ENCODE data around the gene SPNS1.
"Not testable (repeated sequence)": the region's sequence is repeated elsewhere in the genome, so short reads cannot be mapped to it uniquely, and the experiment has no call there.

The SPNS1 gene, protein sequence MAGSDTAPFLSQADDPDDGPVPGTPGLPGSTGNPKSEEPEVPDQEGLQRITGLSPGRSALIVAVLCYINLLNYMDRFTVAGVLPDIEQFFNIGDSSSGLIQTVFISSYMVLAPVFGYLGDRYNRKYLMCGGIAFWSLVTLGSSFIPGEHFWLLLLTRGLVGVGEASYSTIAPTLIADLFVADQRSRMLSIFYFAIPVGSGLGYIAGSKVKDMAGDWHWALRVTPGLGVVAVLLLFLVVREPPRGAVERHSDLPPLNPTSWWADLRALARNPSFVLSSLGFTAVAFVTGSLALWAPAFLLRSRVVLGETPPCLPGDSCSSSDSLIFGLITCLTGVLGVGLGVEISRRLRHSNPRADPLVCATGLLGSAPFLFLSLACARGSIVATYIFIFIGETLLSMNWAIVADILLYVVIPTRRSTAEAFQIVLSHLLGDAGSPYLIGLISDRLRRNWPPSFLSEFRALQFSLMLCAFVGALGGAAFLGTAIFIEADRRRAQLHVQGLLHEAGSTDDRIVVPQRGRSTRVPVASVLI

DNA sequence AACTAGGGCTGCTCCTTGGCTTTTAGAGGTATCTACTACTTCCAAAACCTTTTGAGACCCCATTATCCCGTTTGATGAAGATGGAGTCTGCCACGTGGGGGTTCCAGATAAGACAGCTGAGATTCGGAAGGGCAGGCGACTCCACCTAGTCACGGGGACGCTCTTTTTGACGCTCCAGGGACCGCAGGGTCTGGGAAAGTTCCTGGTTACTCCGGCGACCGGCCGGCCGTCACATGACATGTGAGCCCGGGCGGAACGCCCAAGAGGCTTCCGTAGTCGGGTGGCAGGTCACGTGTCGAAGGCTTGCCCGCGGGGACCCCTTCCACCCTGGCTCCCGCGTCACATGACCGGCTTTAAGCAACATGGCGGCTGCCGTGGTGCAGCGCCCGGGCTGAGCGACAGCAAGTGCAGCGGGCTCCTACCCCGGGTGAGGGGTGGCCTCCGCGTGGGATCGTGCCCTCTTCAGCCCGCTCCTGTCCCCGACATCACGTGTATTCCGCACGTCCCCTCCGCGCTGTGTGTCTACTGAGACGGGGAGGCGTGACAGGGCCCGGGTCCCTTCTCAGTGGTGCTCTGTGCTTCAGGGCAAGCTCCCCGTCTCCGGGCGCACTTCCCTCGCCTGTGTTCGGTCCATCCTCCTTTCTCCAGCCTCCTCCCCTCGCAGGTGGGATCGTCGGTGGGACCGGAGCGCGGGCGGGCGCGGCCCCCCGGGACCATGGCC lies at the start of gene SPNS1:
Gene SPNS1 (plus strand): TSS at position 342 of the 721 bp plus-strand sequence. CDS start 374 bp downstream, at position 716.
- DNase-seq: peak; percentile 93

DNA sequence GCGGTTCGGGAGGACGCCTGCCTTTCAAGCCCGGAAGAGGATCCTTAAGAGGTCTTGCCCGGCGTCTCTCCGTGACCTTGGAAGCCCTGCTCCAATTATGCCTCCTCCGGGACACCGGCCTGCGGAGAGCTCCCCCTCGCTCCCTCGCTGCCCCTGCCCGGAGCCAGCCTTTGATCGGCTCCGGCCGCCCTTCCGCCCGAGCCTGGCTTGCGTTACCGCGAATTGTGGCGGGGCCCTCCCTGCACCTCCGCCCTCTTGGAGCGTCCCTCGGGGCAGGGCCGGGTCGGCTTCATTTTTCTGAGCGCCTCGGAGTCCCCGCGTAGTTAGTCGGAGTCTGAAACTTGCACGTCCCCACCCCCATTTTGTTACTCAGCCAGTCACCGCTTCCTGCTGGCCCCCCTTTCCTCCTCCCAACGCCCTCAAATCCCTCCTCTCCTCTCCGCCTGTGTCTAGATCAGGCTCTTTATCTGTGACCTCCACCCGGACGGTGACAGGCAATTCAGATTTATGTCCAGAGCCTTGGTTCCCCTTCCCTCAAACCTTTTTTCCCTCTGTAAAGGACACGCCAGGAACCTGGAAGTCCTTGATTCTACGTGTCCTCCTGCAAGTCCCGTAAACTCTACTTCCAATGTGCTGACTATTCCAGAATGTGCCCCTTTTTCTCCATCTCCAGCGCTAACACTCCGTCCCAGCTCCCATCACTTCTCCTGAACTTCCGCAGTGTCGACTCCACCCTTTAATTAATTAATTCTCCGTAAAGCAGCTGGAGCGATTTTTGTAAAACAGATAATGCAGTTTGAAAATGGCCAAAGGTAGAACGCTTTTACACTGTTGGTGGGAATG lies 49.0 kb upstream of the SPNS1 start:
- peak; percentile 71 for DNase-seq

- not testable (repeated sequence) for DNase-seq
These were observed 48.3 kb upstream of the SPNS1 start for GRCh38 chr16:28926284-28926683.

- no peak for DNase-seq
These were observed 46.8 kb upstream of the SPNS1 start for GRCh38 chr16:28927815-28928214.

DNA sequence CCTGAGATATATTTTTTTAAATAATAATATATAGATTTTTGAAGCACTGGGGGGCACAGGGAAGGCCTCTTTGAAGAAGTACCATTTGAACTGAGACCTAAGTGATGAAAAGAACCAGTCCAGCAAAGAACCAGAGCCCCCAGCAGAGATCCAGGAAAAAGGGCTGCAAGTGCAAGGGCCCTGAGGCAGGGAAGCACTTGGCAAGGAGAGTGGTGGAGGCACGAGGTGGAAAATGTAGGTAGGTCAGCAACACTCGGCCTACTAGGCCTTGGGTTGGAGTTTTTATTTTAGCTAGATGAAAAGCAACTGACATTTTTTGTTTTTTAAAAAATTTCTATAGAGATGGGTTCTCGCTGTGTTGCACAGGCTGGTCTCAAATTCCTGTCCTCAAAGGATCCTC lies 44.4 kb upstream of the SPNS1 start:
- DNase-seq: no peak

DNA sequence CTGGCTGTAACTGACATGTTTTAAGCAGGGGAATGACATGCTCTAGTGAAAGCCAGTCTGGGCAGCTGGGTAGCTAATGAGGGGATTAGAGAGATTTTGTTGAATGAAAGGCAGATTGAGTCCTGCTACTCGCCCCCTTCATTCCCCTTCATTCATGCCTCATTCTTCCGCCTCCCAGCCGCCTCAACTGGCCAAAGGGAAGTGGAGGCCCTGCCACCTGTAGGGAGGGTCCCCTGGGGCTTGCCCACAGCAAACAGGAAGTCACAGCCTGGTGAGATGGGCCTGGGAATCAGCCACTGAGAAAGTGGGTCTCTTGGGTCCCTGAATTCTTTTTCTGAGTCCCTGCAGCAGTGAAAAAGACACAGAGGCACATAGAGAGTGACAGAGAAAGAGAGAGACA lies 43.9 kb upstream of the SPNS1 start:
- DNase-seq: no peak

- DNase-seq: no peak
These were observed 42.8 kb upstream of the SPNS1 start, which contains the start of gene CD19 for GRCh38 chr16:28931801-28932225. TSS of gene CD19 (plus strand) at chr16:28931971. CDS start at chr16:28932001, 30 bp downstream.

DNA sequence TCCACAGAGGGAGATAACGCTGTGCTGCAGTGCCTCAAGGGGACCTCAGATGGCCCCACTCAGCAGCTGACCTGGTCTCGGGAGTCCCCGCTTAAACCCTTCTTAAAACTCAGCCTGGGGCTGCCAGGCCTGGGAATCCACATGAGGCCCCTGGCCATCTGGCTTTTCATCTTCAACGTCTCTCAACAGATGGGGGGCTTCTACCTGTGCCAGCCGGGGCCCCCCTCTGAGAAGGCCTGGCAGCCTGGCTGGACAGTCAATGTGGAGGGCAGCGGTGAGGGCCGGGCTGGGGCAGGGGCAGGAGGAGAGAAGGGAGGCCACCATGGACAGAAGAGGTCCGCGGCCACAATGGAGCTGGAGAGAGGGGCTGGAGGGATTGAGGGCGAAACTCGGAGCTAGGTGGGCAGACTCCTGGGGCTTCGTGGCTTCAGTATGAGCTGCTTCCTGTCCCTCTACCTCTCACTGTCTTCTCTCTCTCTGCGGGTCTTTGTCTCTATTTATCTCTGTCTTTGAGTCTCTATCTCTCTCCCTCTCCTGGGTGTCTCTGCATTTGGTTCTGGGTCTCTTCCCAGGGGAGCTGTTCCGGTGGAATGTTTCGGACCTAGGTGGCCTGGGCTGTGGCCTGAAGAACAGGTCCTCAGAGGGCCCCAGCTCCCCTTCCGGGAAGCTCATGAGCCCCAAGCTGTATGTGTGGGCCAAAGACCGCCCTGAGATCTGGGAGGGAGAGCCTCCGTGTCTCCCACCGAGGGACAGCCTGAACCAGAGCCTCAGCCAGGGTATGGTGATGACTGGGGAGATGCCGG lies 42.0 kb upstream of the SPNS1 start:
- no peak for DNase-seq

GRCh38 chr16:28933171-28933570 lies 41.4 kb upstream of the SPNS1 start:
- DNase-seq: no peak

DNA sequence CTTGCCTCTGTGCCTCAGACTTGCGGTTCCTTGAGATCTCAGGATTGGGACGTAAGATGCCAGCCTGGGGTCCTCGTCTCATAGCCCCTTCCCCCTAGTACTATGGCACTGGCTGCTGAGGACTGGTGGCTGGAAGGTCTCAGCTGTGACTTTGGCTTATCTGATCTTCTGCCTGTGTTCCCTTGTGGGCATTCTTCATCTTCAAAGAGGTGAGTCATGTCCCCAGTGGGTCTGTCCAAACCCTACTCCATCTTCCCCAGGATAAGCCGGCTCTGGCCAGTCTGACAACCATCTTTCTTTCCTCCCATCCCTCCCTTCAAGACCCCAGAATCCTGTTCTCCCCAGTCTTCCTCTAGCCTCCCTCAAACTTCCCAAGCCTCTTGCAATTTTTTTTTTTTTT lies 39.2 kb upstream of the SPNS1 start:
- DNase-seq: no peak

GRCh38 chr16:28935924-28936783 lies 38.4 kb upstream of the SPNS1 start:
- DNase-seq: peak; percentile 5

- DNase-seq: no peak
These were observed 37.8 kb upstream of the SPNS1 start for GRCh38 chr16:28936784-28937155.

GRCh38 chr16:28937222-28937876 lies 37.2 kb upstream of the SPNS1 start:
- no peak for DNase-seq

- DNase-seq: no peak
These were observed 35.9 kb upstream of the SPNS1 start for GRCh38 chr16:28938721-28939120.

GRCh38 chr16:28939825-28940224 lies 34.8 kb upstream of the SPNS1 start:
- DNase-seq: not testable (repeated sequence)

- no peak for DNase-seq
These were observed 31.3 kb upstream of the SPNS1 start for GRCh38 chr16:28943281-28943680.

GRCh38 chr16:28946681-28947080 lies 27.9 kb upstream of the SPNS1 start:
- DNase-seq: no peak

DNA sequence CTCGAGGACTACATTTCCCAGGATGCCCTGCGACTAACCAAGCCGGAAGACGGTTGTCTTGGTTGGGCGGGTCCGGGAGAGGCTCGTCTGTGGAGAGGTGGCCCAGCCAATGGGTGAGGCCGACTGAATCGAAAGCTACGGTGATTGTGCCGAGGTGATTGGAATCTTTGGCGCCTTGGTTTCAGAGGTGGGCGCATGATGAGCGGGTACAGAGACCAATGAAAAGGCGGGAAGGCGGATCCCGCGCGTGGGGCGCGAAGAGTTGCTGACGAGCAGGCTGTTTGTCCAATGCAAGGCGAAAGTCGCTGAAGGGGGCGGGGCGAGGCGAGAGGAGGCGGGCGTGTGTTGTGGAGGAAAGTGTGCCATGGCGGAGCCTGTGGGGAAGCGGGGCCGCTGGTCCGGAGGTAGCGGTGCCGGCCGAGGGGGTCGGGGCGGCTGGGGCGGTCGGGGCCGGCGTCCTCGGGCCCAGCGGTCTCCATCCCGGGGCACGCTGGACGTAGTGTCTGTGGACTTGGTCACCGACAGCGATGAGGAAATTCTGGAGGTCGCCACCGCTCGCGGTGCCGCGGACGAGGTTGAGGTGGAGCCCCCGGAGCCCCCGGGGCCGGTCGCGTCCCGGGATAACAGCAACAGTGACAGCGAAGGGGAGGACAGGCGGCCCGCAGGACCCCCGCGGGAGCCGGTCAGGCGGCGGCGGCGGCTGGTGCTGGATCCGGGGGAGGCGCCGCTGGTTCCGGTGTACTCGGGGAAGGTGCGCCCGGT lies 23.7 kb upstream of the SPNS1 start, which contains the start of gene NFATC2IP:
Gene NFATC2IP (plus strand): TSS at position 290 of the 762 bp plus-strand sequence. CDS start 75 bp downstream, at position 365.
- peak; percentile 100 for DNase-seq

- DNase-seq: no peak
These were observed 23.1 kb upstream of the SPNS1 start for GRCh38 chr16:28951410-28951943.

Measured in NCI-H1092 treated with DMSO at 0.1 percent for 48 hours (cell line).